ENCODE data around the gene TWIST2. TPM values are rescaled to one million over a fixed set of nuclear protein-coding genes. Genes with fewer than 3 reads are reported as not detected.

TWIST2 gene
- total RNA-seq, 2 donors from 2014 or later: not detected

DNA sequence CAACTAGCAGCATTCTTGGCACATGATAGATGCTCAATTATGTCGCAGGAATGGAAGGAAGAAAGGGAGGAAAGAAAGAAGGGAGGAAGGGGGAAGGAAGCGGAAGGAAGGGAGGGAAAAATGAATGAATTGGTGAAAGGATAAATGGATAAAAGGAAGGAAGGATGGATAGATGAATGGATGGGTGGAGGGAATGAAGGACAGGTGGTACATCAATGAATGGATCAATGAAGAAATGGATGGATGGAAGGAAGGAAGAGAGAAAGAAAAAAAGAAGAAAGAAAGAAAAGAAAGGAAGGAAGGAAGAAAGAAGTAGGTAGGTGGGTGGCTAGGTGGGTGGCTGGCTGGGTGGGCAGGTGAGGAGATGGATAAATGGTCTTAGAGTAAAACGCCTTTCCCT lies 56.8 kb downstream of the TWIST2 start:
- DNase-seq (no peak), ATAC-seq (replicated peaks in 1 of 2) (no peak)
- Mint-ChIP-seq H3K9me3 (peaks cover 0 to 2% of the 10 kb centered on the region in 2 donors), H3K36me3 (ENCODE audit: insufficient read depth in 2 of 2) (no peaks in the 10 kb centered on the region), H3K27ac (no peak overlapping the region), H3K27me3 (ENCODE audit: low read depth) (no peaks in the 10 kb centered on the region), H3K4me3 (no peak overlapping the region), H3K4me1 (ENCODE audit: low read depth) (no peaks in the 10 kb centered on the region)

DNA sequence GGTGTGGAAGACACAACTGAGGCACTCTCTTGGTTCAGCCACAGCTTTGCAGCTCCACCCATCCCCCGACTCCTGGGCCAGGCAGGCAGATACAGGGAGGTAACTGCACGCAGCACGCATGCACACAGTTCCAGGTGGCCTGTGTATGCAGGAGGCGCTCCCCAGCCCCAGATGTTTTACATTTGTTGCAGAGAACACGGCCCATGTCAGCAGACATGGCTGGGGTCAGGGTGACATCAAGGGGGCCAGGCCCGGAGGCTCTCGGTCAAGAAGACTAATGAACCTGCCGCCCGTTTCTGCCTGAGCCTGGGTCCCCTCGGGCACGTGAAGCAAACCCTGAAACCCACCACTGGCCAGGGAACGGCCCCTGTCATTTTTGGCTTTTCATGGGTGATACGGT lies 57.3 kb downstream of the TWIST2 start:
- Mint-ChIP-seq H3K4me3 (no peak overlapping the region), H3K36me3 (ENCODE audit: insufficient read depth in 2 of 2) (no peaks in the 10 kb centered on the region), H3K4me1 (ENCODE audit: low read depth) (no peaks in the 10 kb centered on the region), H3K27me3 (ENCODE audit: low read depth) (no peaks in the 10 kb centered on the region), H3K27ac (no peak overlapping the region), H3K9me3 (peaks cover 0 to 2% of the 10 kb centered on the region in 2 donors)
- ATAC-seq (replicated peaks in 1 of 2): no peak
- no peak for DNase-seq

- DNase-seq (no peak), ATAC-seq (replicated peaks in 1 of 2) (no peak)
- Mint-ChIP-seq H3K27ac (no peak overlapping the region), H3K9me3 (peaks cover 0 to 2% of the 10 kb centered on the region in 2 donors), H3K4me1 (ENCODE audit: low read depth) (no peaks in the 10 kb centered on the region), H3K27me3 (ENCODE audit: low read depth) (no peaks in the 10 kb centered on the region), H3K4me3 (no peak overlapping the region), H3K36me3 (ENCODE audit: insufficient read depth in 2 of 2) (no peaks in the 10 kb centered on the region)
These were observed 57.8 kb downstream of the TWIST2 start for GRCh38 chr2:238905644-238906043.

GRCh38 chr2:238906254-238906935 lies 58.5 kb downstream of the TWIST2 start:
- no peaks in the 10 kb centered on the region for H3K4me1 Mint-ChIP-seq (ENCODE audit: low read depth)
- no peak overlapping the region for H3K4me3 Mint-ChIP-seq
- H3K27ac Mint-ChIP-seq: no peak overlapping the region
- DNase-seq (no peak), ATAC-seq (replicated peaks in 1 of 2) (no peak)
- no peaks in the 10 kb centered on the region for H3K27me3 Mint-ChIP-seq (ENCODE audit: low read depth)
- peaks cover 0 to 2% of the 10 kb centered on the region in 2 donors for H3K9me3 Mint-ChIP-seq
- H3K36me3 Mint-ChIP-seq (ENCODE audit: insufficient read depth in 2 of 2): no peaks in the 10 kb centered on the region

DNA sequence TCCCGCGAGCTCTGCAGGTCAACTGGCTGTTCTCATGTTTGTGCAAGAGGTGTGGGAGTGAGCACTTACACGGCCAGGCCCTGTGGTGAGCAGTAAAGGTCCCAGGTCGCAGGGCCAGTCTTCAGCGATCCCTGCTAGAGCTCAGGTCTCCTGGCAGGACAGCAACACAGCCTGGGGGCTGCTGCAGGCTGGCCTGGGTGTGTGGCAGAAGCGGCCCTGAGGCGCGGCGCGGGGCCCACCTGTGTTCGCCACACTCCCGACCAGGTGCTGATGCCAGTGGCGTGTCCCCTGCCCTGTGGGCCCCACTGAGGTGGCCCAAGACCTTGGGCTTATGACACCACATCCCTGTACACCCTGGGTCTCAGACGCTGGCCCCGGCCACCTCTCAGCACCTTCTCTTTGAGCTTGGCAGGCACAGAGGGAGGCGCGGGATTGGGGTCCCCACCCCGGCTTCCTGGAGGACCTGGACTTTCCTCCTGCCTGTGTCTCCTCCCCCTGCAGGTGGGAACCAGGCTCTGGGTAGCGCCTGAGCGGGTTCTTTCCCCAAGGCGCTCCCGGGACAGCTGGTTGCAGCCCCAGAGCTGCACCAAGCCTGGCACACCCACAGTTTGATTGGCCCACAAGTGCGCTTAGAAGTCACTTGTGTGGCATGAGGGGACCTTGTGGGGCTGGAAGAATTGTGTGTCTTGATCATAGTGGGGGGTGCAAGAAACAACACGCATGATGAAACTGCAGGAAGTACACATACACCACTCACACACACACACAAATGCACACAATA lies 59.2 kb downstream of the TWIST2 start:
- Mint-ChIP-seq H3K36me3 (ENCODE audit: insufficient read depth in 2 of 2) (no peaks in the 10 kb centered on the region), H3K27ac (no peak overlapping the region), H3K4me1 (ENCODE audit: low read depth) (no peaks in the 10 kb centered on the region), H3K9me3 (peaks cover 0 to 6% of the 10 kb centered on the region in 2 donors), H3K4me3 (no peak overlapping the region), H3K27me3 (ENCODE audit: low read depth) (no peaks in the 10 kb centered on the region)
- DNase-seq: no peak
- no peak for ATAC-seq (replicated peaks in 1 of 2)

- H3K36me3 Mint-ChIP-seq (ENCODE audit: insufficient read depth in 2 of 2): no peaks in the 10 kb centered on the region
- H3K4me3 Mint-ChIP-seq: no peak overlapping the region
- DNase-seq (no peak), ATAC-seq (replicated peaks in 1 of 2) (no peak)
- peaks cover 0 to 6% of the 10 kb centered on the region in 2 donors for H3K9me3 Mint-ChIP-seq
- no peak overlapping the region for H3K27ac Mint-ChIP-seq
- no peaks in the 10 kb centered on the region for H3K4me1 Mint-ChIP-seq (ENCODE audit: low read depth)
- no peaks in the 10 kb centered on the region for H3K27me3 Mint-ChIP-seq (ENCODE audit: low read depth)
These were observed 59.9 kb downstream of the TWIST2 start for GRCh38 chr2:238907717-238908173.

GRCh38 chr2:238908960-238909951 lies 61.4 kb downstream of the TWIST2 start:
- no peaks in the 10 kb centered on the region for H3K36me3 Mint-ChIP-seq (ENCODE audit: insufficient read depth in 2 of 2)
- no peak overlapping the region for H3K27ac Mint-ChIP-seq
- no peak overlapping the region for H3K4me3 Mint-ChIP-seq
- peaks cover 0 to 6% of the 10 kb centered on the region in 2 donors for H3K9me3 Mint-ChIP-seq
- no peaks in the 10 kb centered on the region for H3K27me3 Mint-ChIP-seq (ENCODE audit: low read depth)
- peak in 1 of 2 donors; percentile 22 for ATAC-seq (replicated peaks in 1 of 2)
- no peak for DNase-seq
- no peaks in the 10 kb centered on the region for H3K4me1 Mint-ChIP-seq (ENCODE audit: low read depth)

- no peak overlapping the region for H3K4me3 Mint-ChIP-seq
- DNase-seq (no peak), ATAC-seq (replicated peaks in 1 of 2) (no peak)
- H3K36me3 Mint-ChIP-seq (ENCODE audit: insufficient read depth in 2 of 2): no peaks in the 10 kb centered on the region
- no peaks in the 10 kb centered on the region for H3K4me1 Mint-ChIP-seq (ENCODE audit: low read depth)
- H3K9me3 Mint-ChIP-seq: peaks cover 0 to 6% of the 10 kb centered on the region in 2 donors
- no peak overlapping the region for H3K27ac Mint-ChIP-seq
- H3K27me3 Mint-ChIP-seq (ENCODE audit: low read depth): peaks cover 1% of the 10 kb centered on the region
These were observed 63.0 kb downstream of the TWIST2 start for GRCh38 chr2:238910751-238911351.

DNA sequence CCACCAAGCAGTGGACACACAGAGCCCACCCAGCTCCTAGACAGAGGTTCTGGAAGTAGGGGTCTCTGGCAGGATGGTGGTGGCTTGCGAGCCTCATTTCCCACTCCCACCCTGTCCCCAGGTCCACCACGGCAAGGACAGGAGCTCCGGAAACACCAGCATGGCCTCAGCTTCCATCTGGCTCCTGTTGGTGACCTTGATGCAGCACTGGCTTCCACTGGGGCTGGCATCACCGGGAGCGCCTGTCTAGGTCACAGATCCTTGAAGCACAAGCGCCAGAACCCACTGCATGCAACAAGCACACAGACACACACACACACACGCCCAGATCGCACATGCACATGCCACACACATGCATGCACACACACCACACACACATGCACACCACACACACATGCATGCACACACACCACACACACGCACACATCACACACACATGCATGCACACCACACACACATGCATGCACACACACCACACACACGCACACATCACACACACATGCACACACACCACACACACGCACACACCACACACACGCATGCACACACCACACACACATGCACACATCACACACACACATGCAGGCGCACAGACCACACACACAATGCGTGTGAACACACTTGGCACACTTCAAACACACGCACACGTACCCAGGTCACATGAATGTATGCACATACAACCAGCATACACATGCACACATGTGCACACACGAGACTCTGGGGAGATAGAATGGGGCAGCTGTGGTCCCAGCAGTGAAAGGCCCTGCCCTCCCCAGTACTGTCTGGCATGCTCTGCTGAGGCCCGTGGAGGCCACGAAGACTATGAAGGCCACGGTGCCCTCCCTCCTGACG lies 63.7 kb downstream of the TWIST2 start:
- Mint-ChIP-seq H3K27me3 (ENCODE audit: low read depth) (peaks cover 7% of the 10 kb centered on the region), H3K36me3 (ENCODE audit: insufficient read depth in 2 of 2) (no peaks in the 10 kb centered on the region), H3K4me3 (no peak overlapping the region), H3K27ac (no peak overlapping the region), H3K4me1 (ENCODE audit: low read depth) (no peaks in the 10 kb centered on the region), H3K9me3 (peaks cover 0 to 3% of the 10 kb centered on the region in 2 donors)
- no peak for DNase-seq
- no peak for ATAC-seq (replicated peaks in 1 of 2)

DNA sequence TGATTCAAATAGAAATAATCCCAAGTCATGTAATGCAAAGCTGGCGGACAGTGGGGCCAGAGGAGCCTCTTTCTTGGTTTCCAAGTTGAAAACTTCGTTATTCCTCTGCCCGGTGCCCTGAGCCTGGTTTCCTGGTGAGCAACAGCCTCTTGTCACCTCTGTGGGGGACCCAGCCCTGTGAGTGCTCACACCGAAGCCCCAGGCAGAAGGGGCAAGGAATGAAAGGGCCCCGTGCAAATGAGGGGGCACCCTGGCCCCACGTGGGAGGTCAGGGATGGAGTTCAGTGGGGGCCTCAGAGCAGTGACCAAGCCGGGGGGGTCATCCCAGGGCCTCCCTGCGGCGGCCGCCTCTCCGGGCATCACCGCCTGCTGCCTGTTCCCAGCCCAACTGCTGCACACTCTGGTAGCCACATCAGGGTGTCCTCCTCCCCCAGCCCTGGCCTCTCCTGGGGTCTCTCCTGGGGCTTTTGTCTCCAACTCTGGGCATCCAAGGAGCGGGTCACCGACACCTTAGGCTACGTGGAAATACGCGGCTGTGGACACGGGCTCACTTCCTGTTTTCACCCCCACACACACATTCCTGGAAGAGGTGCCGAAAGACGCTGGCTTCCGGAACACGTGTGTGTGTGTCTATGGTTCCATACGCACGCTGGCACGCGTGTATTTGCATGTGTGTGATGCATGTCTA lies 64.5 kb downstream of the TWIST2 start:
- DNase-seq (no peak), ATAC-seq (replicated peaks in 1 of 2) (no peak)
- Mint-ChIP-seq H3K27ac (no peak overlapping the region), H3K36me3 (ENCODE audit: insufficient read depth in 2 of 2) (no peaks in the 10 kb centered on the region), H3K4me3 (no peak overlapping the region), H3K27me3 (ENCODE audit: low read depth) (peaks cover 7% of the 10 kb centered on the region), H3K9me3 (peaks cover 0 to 3% of the 10 kb centered on the region in 2 donors), H3K4me1 (ENCODE audit: low read depth) (no peaks in the 10 kb centered on the region)

- Mint-ChIP-seq H3K36me3 (ENCODE audit: insufficient read depth in 2 of 2) (no peaks in the 10 kb centered on the region), H3K9me3 (peaks cover 0 to 3% of the 10 kb centered on the region in 2 donors), H3K4me1 (ENCODE audit: low read depth) (no peaks in the 10 kb centered on the region), H3K27me3 (ENCODE audit: low read depth) (peaks cover 7% of the 10 kb centered on the region), H3K4me3 (no peak overlapping the region), H3K27ac (no peak overlapping the region)
- DNase-seq (no peak), ATAC-seq (replicated peaks in 1 of 2) (no peak)
These were observed 65.3 kb downstream of the TWIST2 start for GRCh38 chr2:238912916-238913875.
